Calu3 (cell line): Measurements from ENCODE around the gene PLXNB2. TPM values are rescaled to one million over a fixed set of nuclear protein-coding genes. Genes with fewer than 3 reads are reported as not detected.

Source experiments
- Bru-seq: library from RNA; stranded (reverse); fragments of 400-500 nt; gene quantifications from one replicate; lab custom pipeline; 2021; lab: Mats Ljungman, UMichigan
- BruChase-seq, 2 experiments: library from RNA; stranded (reverse); fragments of 400-500 nt; gene quantifications; one replicate each; lab custom pipeline; 2021; lab: Mats Ljungman, UMichigan
- BruUV-seq: library from RNA; stranded (reverse); fragments of 400-500 nt; replicated peaks from 2 replicates; lab custom pipeline; 2021; lab: Mats Ljungman, UMichigan
- CTCF ChIA-PET: fragments of 300-600 bp; sonication (Branson Sonifier 250); formaldehyde crosslinking; loops from one replicate; lab custom pipeline; 2022; ENCODE audit warnings: antibody characterized with exemption; lab: Charles Lee
- DNase-seq: peaks from one replicate; pipeline ENCODE4 v3.0.0; 2022
- H3K27ac Mint-ChIP-seq: one replicate; pipeline ENCODE4 v1.8.0; 2022; ENCODE audit warnings: mixed read lengths; ENCODE audit not compliant: unreplicated experiment
- H3K27me3 Mint-ChIP-seq: one replicate; pipeline ENCODE4 v1.8.0; 2022; ENCODE audit warnings: mixed read lengths; ENCODE audit not compliant: unreplicated experiment
- H3K36me3 Mint-ChIP-seq: one replicate; pipeline ENCODE4 v1.8.0; 2022; ENCODE audit warnings: mild to moderate bottlenecking, moderate library complexity, mixed read lengths; ENCODE audit not compliant: insufficient read depth, unreplicated experiment
- H3K4me1 Mint-ChIP-seq: one replicate; pipeline ENCODE4 v1.8.0; 2022; ENCODE audit warnings: mild to moderate bottlenecking, low read depth, mixed read lengths; ENCODE audit not compliant: unreplicated experiment
- H3K4me3 Mint-ChIP-seq: one replicate; pipeline ENCODE4 v1.8.0; 2022; ENCODE audit warnings: mild to moderate bottlenecking, low read depth, moderate library complexity, mixed read lengths; ENCODE audit not compliant: unreplicated experiment
- H3K9me3 Mint-ChIP-seq: one replicate; pipeline ENCODE4 v1.8.0; 2022; ENCODE audit warnings: low read depth, mixed read lengths; ENCODE audit not compliant: unreplicated experiment
- CTCF ChIP-seq: fragments of 200-600 bp; IDR thresholded peaks from one replicate; pipeline ENCODE4 v1.8.0; 2022; ENCODE audit warnings: antibody characterized with exemption; ENCODE audit not compliant: unreplicated experiment
- intact Hi-C: fragments of 100-400 bp; cut with micrococcal nuclease; formaldehyde crosslinking; loops from one replicate; pipeline ENCODE4 v1.10.0; 2022; ENCODE audit not compliant: unreplicated experiment
- long read RNA-seq: library from polyadenylated mRNA; stranded (forward); transcript quantifications from one replicate; pipeline ENCODE4 v2.0.0, GENCODE V29; 2022
- total RNA-seq: library from RNA; stranded (reverse); gene quantifications from 2 replicates; pipeline ENCODE4 v1.2.3, GENCODE V29; 2022

The PLXNB2 gene
- total RNA-seq (298 and 337 TPM in 2 replicates), Bru-seq, nascent RNA (percentile 68 among the genes with signal in this experiment), BruChase-seq, experiment 1, labeled RNA remaining after a 6-hour chase (percentile 94 among the genes with signal in this experiment), BruChase-seq, experiment 2, labeled RNA remaining after a 2-hour chase (percentile 90 among the genes with signal in this experiment)
- long read RNA-seq, full-length matches to known transcripts: 17 of 133 reads
- long read RNA-seq, partial matches to known transcripts: 44 of 133 reads
- long read RNA-seq, other reads (novel, unspliced or antisense): 72 of 133 reads

- no peak for TF ChIP-seq CTCF
- Mint-ChIP-seq H3K9me3 (no peaks in the 10 kb centered on the region), H3K36me3 (peaks cover 70% of the 10 kb centered on the region), H3K27ac (peak within 1 kb of the TSS; percentile 84), H3K4me3 (peak within 1 kb of the TSS; percentile 67), H3K27me3 (no peaks in the 10 kb centered on the region), H3K4me1 (peaks cover 39% of the 10 kb centered on the region)
- CTCF ChIA-PET: interaction anchor here (0.6 to 1.7 kb wide), 11 partner anchors 12 to 1645 kb away, joined by 3 to 18 read pairs (median 4); no protein-coding TSS in a partner anchor
- intact Hi-C loops: no loop called here
- BruUV-seq: no TSS peak
- DNase-seq: peak; percentile 86
These were observed at the start of gene PLXNB2 for GRCh38 chr22:50306753-50307749. Gene PLXNB2, minus strand, starts transcription at chr22:50307646. Its CDS starts 17,062 bp downstream, at chr22:50290584.

GRCh38 chr22:50357222-50357621 lies 49.8 kb upstream of the PLXNB2 start:
- no peaks in the 10 kb centered on the region for H3K4me1 Mint-ChIP-seq

GRCh38 chr22:50356186-50356585 lies 48.7 kb upstream of the PLXNB2 start:
- H3K4me3 Mint-ChIP-seq: no peak overlapping the region
- no peaks in the 10 kb centered on the region for H3K27me3 Mint-ChIP-seq
- no peaks in the 10 kb centered on the region for H3K9me3 Mint-ChIP-seq
- intact Hi-C loops: no loop called here
- H3K36me3 Mint-ChIP-seq: peaks cover 10% of the 10 kb centered on the region
- CTCF ChIA-PET: interaction anchor here (0.6 kb wide), 1 partner anchor 86 kb away, joined by 5 read pairs; no protein-coding TSS in a partner anchor
- H3K27ac Mint-ChIP-seq: no peak overlapping the region
- no peak for DNase-seq
- BruUV-seq: no TSS peak
- TF ChIP-seq CTCF: no peak
- H3K4me1 Mint-ChIP-seq: no peaks in the 10 kb centered on the region

More at GRCh38 chr22:50357222-50357621, 49.8 kb upstream of the PLXNB2 start:
- BruUV-seq: no TSS peak
- Mint-ChIP-seq H3K27ac (no peak overlapping the region), H3K9me3 (no peaks in the 10 kb centered on the region), H3K4me3 (no peak overlapping the region), H3K27me3 (no peaks in the 10 kb centered on the region), H3K36me3 (peaks cover 10% of the 10 kb centered on the region)
- CTCF ChIA-PET: no interaction called here
- no peak for DNase-seq
- intact Hi-C loops: no loop called here
- TF ChIP-seq CTCF: no peak

GRCh38 chr22:50348058-50348457 lies 40.6 kb upstream of the PLXNB2 start:
- TF ChIP-seq CTCF: no peak
- BruUV-seq: no TSS peak
- H3K27ac Mint-ChIP-seq: no peak overlapping the region
- no peaks in the 10 kb centered on the region for H3K9me3 Mint-ChIP-seq
- DNase-seq: no peak
- H3K4me3 Mint-ChIP-seq: no peak overlapping the region
- no peaks in the 10 kb centered on the region for H3K4me1 Mint-ChIP-seq
- peaks cover 1% of the 10 kb centered on the region for H3K36me3 Mint-ChIP-seq
- intact Hi-C loops: no loop called here
- CTCF ChIA-PET: no interaction called here
- H3K27me3 Mint-ChIP-seq: no peaks in the 10 kb centered on the region
